BLaER1 (cell line): Measurements from ENCODE around the gene STPG4.

Experiments used
- H3K27ac ChIP-seq: shearing (Covaris generic); formaldehyde crosslinking; 2 replicates; pipeline ENCODE4 v1.8.1; 2022
- H3K27me3 ChIP-seq: shearing (Covaris generic); formaldehyde crosslinking; 2 replicates; pipeline ENCODE4 v1.8.1; 2022
- H3K36me3 ChIP-seq: shearing (Covaris generic); formaldehyde crosslinking; 2 replicates; pipeline ENCODE4 v1.8.1; 2022
- H3K4me1 ChIP-seq: shearing (Covaris generic); formaldehyde crosslinking; 2 replicates; pipeline ENCODE4 v1.8.1; 2022
- H3K4me2 ChIP-seq: shearing (Covaris generic); formaldehyde crosslinking; 2 replicates; pipeline ENCODE4 v1.8.1; 2022
- H3K4me3 ChIP-seq: shearing (Covaris generic); formaldehyde crosslinking; 2 replicates; pipeline ENCODE4 v1.8.1; 2022
- H3K9ac ChIP-seq: shearing (Covaris generic); formaldehyde crosslinking; 2 replicates; pipeline ENCODE4 v1.8.1; 2022
- H3K9me3 ChIP-seq: shearing (Covaris generic); formaldehyde crosslinking; 2 replicates; pipeline ENCODE4 v1.8.1; 2022
- H4K20me1 ChIP-seq: shearing (Covaris generic); formaldehyde crosslinking; 2 replicates; pipeline ENCODE4 v1.8.1; 2022
- Cebpa-rat ChIP-seq: shearing (Covaris generic); IDR thresholded peaks from 2 replicates; pipeline ENCODE4 v1.8.1; 2022

STPG4 gene

DNA sequence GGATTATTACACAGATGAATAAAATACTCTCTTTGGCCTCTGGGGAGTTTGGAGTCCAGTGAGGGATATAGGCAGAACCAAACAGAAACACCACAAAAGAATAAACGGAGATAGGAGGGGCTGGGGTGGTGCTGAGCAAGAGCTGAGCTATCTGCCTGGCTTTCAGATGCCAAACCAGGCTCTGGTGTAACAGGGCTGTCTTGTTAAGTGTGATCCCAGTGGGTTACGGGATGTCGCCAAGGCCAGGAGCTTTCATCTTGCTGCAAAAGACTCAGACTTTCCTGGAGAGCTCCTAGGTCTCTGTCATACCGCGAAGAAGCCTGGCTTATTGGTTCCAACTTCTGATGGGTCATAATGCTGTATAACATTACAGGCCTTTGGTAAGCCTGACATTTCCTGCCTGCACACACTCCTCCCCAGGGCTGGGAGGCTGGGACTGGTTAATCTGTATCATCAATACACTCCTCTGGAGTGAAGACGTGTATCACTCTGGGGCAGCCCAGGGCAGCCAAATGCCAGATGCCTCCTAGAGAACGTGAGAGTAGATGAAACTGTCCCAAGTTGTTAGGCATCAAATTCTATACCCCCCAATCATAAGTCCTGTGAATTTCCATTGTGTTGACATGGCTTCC is 60.5 kb downstream of the STPG4 start:
- no peak overlapping the region for H3K9ac ChIP-seq
- no peak overlapping the region for H3K27ac ChIP-seq
- H3K4me3 ChIP-seq, result no peak overlapping the region
- H3K27me3 ChIP-seq, result no peaks in the 10 kb centered on the region
- no peak for TF ChIP-seq Cebpa-rat
- H4K20me1 ChIP-seq, result no peaks in the 10 kb centered on the region
- no peak overlapping the region for H3K4me2 ChIP-seq
- no peaks in the 10 kb centered on the region for H3K9me3 ChIP-seq
- H3K36me3 ChIP-seq, result no peaks in the 10 kb centered on the region
- peaks cover 5% of the 10 kb centered on the region; the same call in 1 of the 2 replicates for H3K4me1 ChIP-seq

DNA sequence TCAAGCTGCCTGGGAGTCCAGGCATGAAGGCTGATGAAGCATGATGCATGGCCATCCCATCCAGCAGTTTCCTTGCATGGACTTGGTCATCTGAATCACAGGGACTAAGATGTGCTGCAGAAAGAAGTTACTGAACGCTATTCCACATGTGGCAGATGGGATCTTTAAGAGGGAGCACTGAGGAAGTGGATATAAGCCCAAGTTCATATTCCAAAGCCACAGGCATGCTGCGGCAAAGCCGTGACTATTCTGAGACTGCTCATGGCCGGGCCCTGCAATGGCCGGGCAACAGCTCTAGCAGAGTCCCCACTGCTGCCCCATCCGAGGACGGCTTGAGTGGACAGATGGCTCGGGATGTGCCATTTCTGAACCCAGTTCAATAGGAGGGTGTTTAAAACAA is 61.5 kb downstream of the STPG4 start:
- Histone ChIP-seq H3K36me3 (no peaks in the 10 kb centered on the region), H3K4me2 (no peak overlapping the region), H3K4me3 (no peak overlapping the region), H3K4me1 (peaks cover 5% of the 10 kb centered on the region; the same call in 1 of the 2 replicates), H4K20me1 (no peaks in the 10 kb centered on the region), H3K27me3 (no peaks in the 10 kb centered on the region), H3K27ac (no peak overlapping the region), H3K9me3 (no peaks in the 10 kb centered on the region), H3K9ac (no peak overlapping the region)
- TF ChIP-seq Cebpa-rat, result no peak

DNA sequence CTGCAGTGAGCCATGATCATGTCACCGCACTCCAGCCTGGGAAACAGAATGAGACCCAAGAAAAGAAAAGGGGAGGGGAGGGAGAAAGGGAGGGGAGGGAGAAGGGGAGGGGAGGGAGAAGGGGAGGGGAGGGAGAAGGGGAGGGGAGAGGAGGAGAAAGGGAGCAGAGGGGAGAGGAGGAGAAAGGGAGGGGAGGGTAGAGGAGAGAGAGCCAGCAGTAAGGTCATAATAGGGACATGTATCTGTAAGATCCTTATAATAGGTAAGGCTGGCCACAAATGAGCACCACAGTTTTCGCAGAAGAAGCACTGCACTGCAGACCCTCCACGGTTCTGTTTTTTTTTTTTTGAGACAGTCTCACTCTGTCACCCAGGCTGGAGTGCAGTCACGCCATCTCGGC is 62.6 kb downstream of the STPG4 start:
- no peak overlapping the region for H3K4me3 ChIP-seq
- peaks cover 5% of the 10 kb centered on the region; the same call in 1 of the 2 replicates for H3K4me1 ChIP-seq
- H3K9ac ChIP-seq, result no peak overlapping the region
- H3K36me3 ChIP-seq, result no peaks in the 10 kb centered on the region
- H4K20me1 ChIP-seq, result no peaks in the 10 kb centered on the region
- TF ChIP-seq Cebpa-rat, result no peak
- no peaks in the 10 kb centered on the region for H3K27me3 ChIP-seq
- H3K27ac ChIP-seq, result no peak overlapping the region
- no peaks in the 10 kb centered on the region for H3K9me3 ChIP-seq
- H3K4me2 ChIP-seq, result no peak overlapping the region

DNA sequence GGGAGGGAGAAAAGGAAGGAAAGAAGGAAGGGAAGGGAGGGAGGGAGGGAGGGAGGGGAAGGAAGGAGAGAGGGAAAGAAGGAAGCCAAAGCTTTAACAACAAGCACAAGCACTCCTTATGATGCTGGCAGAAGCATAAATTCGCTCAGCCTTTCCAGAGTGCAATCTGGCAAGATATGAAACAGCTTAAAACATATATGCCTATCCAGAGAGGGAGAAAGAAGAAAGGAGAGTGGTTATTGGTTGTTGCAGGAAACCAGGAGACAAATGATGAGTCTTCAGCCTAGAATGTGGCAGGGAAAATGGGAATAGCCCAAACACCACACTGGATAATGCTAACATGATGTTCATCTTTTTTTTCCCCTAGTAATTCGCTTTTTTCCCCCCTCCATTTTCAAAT is 64.0 kb downstream of the STPG4 start:
- Histone ChIP-seq H3K9ac (no peak overlapping the region), H3K4me2 (no peak overlapping the region), H4K20me1 (no peaks in the 10 kb centered on the region), H3K27me3 (no peaks in the 10 kb centered on the region), H3K9me3 (no peaks in the 10 kb centered on the region), H3K4me1 (peaks cover 16% of the 10 kb centered on the region), H3K36me3 (no peaks in the 10 kb centered on the region), H3K4me3 (no peak overlapping the region), H3K27ac (no peak overlapping the region)
- no peak for TF ChIP-seq Cebpa-rat

DNA sequence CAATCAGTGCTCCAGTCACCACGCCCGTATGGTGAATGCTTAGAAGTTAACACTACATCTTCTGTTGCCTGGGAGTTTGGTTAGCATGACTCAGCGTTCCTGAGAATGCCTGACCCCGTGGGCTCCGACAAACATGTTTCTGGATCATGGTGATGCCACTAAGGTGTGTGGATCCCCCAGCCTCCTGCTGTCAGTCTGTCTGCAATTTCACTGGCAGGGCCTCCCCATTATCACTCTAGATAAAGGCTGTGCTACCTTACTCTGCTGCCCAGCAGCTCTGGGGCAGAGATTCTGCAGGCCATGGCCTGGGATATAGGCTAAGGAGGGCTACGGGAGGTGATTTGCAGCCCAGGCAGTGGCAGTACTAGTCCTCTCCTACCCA is 66.0 kb downstream of the STPG4 start:
- no peak overlapping the region for H3K9ac ChIP-seq
- H3K9me3 ChIP-seq, result no peaks in the 10 kb centered on the region
- no peaks in the 10 kb centered on the region for H3K36me3 ChIP-seq
- peaks cover 36% of the 10 kb centered on the region for H3K4me1 ChIP-seq
- no peak for TF ChIP-seq Cebpa-rat
- H4K20me1 ChIP-seq, result no peaks in the 10 kb centered on the region
- H3K4me3 ChIP-seq, result no peak overlapping the region
- H3K4me2 ChIP-seq, result no peak overlapping the region
- H3K27me3 ChIP-seq, result no peaks in the 10 kb centered on the region
- no peak overlapping the region for H3K27ac ChIP-seq

DNA sequence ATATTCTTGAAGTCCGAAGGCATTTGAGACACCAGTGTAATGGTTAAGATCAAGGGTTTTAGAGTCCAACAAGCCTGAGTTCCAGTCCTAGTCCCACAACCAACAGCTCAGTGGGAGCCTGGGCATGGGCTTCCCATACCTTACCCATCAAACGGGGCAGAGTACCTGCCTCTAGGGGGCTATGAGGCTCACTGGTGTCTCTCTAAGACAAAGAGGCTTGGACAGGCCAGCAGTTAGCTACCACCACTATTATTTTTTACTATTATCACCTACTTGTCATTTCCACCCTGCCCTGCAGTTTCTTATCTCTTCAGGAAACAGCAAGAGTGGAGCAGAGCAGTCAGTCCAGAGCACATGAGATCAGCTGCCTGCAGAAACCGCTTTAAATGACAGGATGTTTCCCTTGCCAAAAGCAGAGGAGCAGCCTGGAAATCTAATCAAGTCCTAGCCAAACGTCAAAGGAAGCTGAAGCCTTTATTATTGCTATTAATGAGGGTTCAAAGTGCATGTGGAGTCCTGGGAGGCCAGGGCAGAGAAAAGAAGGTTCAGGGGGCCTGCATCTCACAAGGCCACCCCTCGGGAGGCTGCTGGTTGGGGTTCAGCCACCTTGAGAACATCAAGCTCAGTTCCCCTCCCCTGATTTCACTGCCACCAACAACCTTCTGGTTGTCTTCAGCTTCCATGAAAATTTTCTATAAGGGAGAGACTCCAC is 66.6 kb downstream of the STPG4 start:
- Histone ChIP-seq H3K4me3 (no peak overlapping the region), H3K9me3 (no peaks in the 10 kb centered on the region), H3K27me3 (no peaks in the 10 kb centered on the region), H3K27ac (no peak overlapping the region), H3K4me1 (peaks cover 41% of the 10 kb centered on the region), H3K4me2 (no peak overlapping the region), H3K9ac (no peak overlapping the region), H4K20me1 (no peaks in the 10 kb centered on the region), H3K36me3 (no peaks in the 10 kb centered on the region)
- TF ChIP-seq Cebpa-rat, result no peak

DNA sequence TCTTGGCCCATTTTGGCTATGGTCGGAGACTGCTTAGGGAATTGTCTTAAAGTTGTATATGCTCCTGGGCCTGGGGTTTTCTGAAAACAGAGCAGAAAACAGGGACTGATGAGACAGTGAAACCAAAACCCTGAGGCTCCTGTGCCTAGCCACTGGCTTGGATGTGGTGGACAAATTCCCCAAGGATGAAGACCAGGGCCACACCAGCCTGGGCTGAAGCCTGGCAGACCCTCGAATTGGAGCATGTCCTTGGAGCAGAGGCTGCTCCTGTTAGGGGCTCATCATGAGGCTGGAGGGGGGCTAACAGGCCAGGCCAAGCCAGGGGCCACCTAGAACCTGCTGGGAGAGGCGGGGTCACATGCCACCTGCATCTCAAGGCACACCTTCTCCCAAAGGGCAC is 68.1 kb downstream of the STPG4 start:
- no peaks in the 10 kb centered on the region for H3K27me3 ChIP-seq
- H3K4me3 ChIP-seq, result no peak overlapping the region
- no peaks in the 10 kb centered on the region for H3K36me3 ChIP-seq
- H3K9me3 ChIP-seq, result no peaks in the 10 kb centered on the region
- no peaks in the 10 kb centered on the region for H4K20me1 ChIP-seq
- TF ChIP-seq Cebpa-rat, result no peak
- H3K27ac ChIP-seq, result no peak overlapping the region
- peaks cover 49% of the 10 kb centered on the region for H3K4me1 ChIP-seq
- H3K4me2 ChIP-seq, result no peak overlapping the region
- no peak overlapping the region for H3K9ac ChIP-seq

DNA sequence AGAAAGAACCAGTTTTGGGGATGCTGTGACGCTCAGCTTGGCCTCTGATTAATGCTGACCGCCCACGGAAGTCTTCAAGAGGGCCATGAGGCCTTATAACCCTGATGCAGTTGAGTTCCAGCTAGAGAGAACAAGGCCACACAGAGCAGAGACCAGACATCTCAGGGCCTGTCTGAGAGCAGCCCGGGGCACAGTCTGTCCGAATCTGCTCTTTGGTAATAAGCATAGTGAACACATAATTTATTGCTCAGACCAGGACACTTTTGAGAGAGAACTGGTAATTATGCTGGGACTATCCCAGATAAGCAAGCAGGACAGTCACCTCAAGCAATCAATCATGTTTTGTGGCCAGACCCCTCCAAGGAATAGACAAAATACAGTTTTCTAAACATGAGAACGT is 68.5 kb downstream of the STPG4 start:
- no peak for TF ChIP-seq Cebpa-rat
- peak overlapping the region; percentile 85 for H3K27ac ChIP-seq
- peaks cover 49% of the 10 kb centered on the region for H3K4me1 ChIP-seq
- no peaks in the 10 kb centered on the region for H4K20me1 ChIP-seq
- H3K9me3 ChIP-seq, result no peaks in the 10 kb centered on the region
- peak overlapping the region; percentile 89 for H3K4me2 ChIP-seq
- no peaks in the 10 kb centered on the region for H3K36me3 ChIP-seq
- no peaks in the 10 kb centered on the region for H3K27me3 ChIP-seq
- H3K4me3 ChIP-seq, result no peak overlapping the region
- H3K9ac ChIP-seq, result no peak overlapping the region

DNA sequence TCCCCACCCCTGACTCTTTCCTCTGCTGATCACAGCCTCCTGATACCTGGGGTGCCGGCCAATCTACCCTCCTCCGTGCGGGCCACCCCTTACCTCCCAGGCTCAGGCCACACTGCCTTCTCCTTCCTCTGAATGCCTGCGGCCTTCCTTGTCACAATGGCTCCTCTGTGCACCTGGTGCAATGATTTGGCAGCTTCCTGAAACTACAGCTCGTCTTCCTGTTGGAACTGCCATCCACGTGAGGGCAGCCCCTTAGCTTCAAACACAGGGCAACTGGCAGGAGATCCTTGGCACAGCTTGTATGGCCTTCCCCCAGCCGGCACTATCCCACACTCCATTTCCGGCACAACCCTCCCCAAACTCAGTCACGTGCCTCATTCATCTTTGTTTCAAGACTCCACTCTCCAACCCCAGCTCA is 69.0 kb downstream of the STPG4 start:
- no peaks in the 10 kb centered on the region for H3K9me3 ChIP-seq
- no peaks in the 10 kb centered on the region for H3K36me3 ChIP-seq
- no peak for TF ChIP-seq Cebpa-rat
- peak overlapping the region; percentile 89 for H3K4me2 ChIP-seq
- H3K27me3 ChIP-seq, result no peaks in the 10 kb centered on the region
- H4K20me1 ChIP-seq, result no peaks in the 10 kb centered on the region
- H3K9ac ChIP-seq, result no peak overlapping the region
- H3K4me3 ChIP-seq, result no peak overlapping the region
- peaks cover 45% of the 10 kb centered on the region for H3K4me1 ChIP-seq
- H3K27ac ChIP-seq, result peak overlapping the region; percentile 85

DNA sequence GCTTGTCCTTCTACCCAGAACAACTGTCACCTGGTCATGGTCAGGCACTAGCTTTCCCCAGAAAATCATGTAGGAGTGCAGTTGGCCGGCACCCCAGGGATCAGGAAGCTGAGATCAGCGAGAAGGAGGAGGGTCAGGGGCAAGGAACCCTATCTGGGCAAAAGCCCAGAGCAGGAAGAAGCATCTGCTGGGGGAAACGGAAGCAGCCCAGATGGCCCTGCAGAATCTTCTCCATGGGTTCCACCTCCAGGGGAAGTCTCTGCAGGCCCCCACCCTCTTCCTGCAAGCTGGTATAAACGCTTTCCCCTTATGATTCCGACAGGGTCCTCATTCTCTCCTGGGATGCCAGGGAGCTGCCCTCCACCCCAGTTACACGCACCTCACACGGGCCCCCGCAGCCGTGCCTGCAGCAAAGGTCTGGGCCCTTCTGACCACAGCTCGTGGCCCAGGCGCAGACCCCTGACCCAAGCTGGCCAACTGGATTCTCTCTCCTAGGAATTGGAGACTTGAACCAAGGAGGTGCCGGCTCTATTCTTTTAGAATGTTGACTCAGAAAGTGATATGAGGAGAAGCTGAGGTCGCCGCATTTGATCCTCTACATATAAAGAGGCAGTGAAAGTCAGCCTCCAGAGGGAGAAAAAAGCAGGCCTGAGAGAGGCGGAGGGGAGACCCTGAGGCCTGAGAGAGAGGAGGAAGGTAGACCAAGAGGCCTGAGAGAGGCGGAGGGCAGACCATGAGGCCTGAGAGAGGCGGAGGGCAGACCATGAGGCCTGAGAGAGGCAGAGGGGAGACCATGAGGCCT is 71.0 kb downstream of the STPG4 start:
- Histone ChIP-seq H3K4me2 (peak overlapping the region; percentile 89), H3K4me1 (peaks cover 61% of the 10 kb centered on the region), H3K9ac (peak overlapping the region; percentile 55; the same call in 1 of the 2 replicates)

More for the DNA sequence above, 71.0 kb downstream of the STPG4 start:
- TF ChIP-seq Cebpa-rat, result no peak
- H4K20me1 ChIP-seq, result no peaks in the 10 kb centered on the region
- 0 out of 2 replicates have a peak overlapping the region, but pooled peaks have one; percentile 22 for H3K4me3 ChIP-seq
- no peaks in the 10 kb centered on the region for H3K36me3 ChIP-seq
- H3K27ac ChIP-seq, result peak overlapping the region; percentile 85
- no peaks in the 10 kb centered on the region for H3K9me3 ChIP-seq
- H3K27me3 ChIP-seq, result no peaks in the 10 kb centered on the region
